OCI-LY3 (cell line): ENCODE data around the gene SDC1.

ENCODE experiments used
- H2AFZ ChIP-seq: fragments of 200-600, 300-600 bp; shearing (Covaris generic); 2 replicates; pipeline ENCODE4 v1.6.0; 2014; ENCODE audit warnings: antibody characterized with exemption, low read depth, low read length
- H3K27ac ChIP-seq: fragments of 200-600, 300-600 bp; sonication (generic); 2 replicates; pipeline ENCODE4 v1.5.1; 2014; ENCODE audit warnings: mild to moderate bottlenecking, low read length, moderate library complexity, mixed read lengths
- H3K27me3 ChIP-seq: fragments of 200-600, 300-600 bp; sonication (generic); 2 replicates; pipeline ENCODE4 v1.6.1; 2014; ENCODE audit warnings: low read depth, low read length, mixed read lengths
- H3K36me3 ChIP-seq: fragments of 200-600, 300-600 bp; sonication (generic); replicated peaks from 2 replicates; pipeline ENCODE3; 2014; ENCODE audit warnings: low read depth, low read length, mixed read lengths
- H3K4me1 ChIP-seq: fragments of 300-600, 200-600 bp; sonication (generic); 2 replicates; pipeline ENCODE4 v1.6.1; 2014; ENCODE audit warnings: low read length, mixed read lengths
- H3K4me2 ChIP-seq: fragments of 200-600, 300-600 bp; sonication (generic); 2 replicates; pipeline ENCODE4 v1.6.1; 2014; ENCODE audit warnings: low read length, mixed read lengths
- H3K4me3 ChIP-seq: fragments of 300-600, 200-600 bp; sonication (generic); 2 replicates; pipeline ENCODE4 v1.5.1; 2014; ENCODE audit warnings: antibody characterized with exemption, mild to moderate bottlenecking, low read length, moderate library complexity
- H3K79me2 ChIP-seq: fragments of 300-600, 200-600 bp; shearing (Covaris generic); 2 replicates; pipeline ENCODE4 v1.6.1; 2014; ENCODE audit warnings: mild to moderate bottlenecking, low read length, mixed read lengths
- H3K9ac ChIP-seq: fragments of 300-600, 200-600 bp; shearing (Covaris generic); 2 replicates; pipeline ENCODE4 v1.6.0; 2014; ENCODE audit warnings: mild to moderate bottlenecking, low read length, moderate library complexity
- H3K9me3 ChIP-seq: fragments of 200-600, 300-600 bp; shearing (Covaris generic); 2 replicates; pipeline ENCODE4 v1.6.1; 2014; ENCODE audit warnings: low read length, mixed read lengths; ENCODE audit not compliant: insufficient read depth
- H4K20me1 ChIP-seq: fragments of 200-600, 300-600 bp; sonication (generic); 2 replicates; pipeline ENCODE4 v1.6.1; 2016; ENCODE audit warnings: low read length, mixed read lengths; ENCODE audit not compliant: insufficient read depth
- CTCF ChIP-seq: fragments of 200-600, 300-600 bp; sonication (generic); IDR thresholded peaks from 2 replicates; pipeline ENCODE4 v1.5.1; 2014; ENCODE audit warnings: antibody characterized with exemption, low read length, low read depth
- EZH2phosphoT487 ChIP-seq: fragments of 200-600 bp; shearing (Covaris generic); IDR thresholded peaks from 2 replicates; pipeline ENCODE4 v1.6.1; 2018; ENCODE audit warnings: antibody characterized with exemption, mixed run types, low read depth

Gene SDC1

GRCh38 chr2:20205915-20206524 is 18.9 kb downstream of the SDC1 start:
- no peak overlapping the region for H3K9ac ChIP-seq
- no peaks in the 10 kb centered on the region for H4K20me1 ChIP-seq
- H3K4me3 ChIP-seq: no peak overlapping the region
- H3K27ac ChIP-seq: no peak overlapping the region
- peaks cover 3% of the 10 kb centered on the region; the same call in 1 of the 2 replicates for H3K4me1 ChIP-seq
- H3K27me3 ChIP-seq: no peaks in the 10 kb centered on the region
- TF ChIP-seq CTCF (no peak), EZH2phosphoT487 (no peak)
- no peak overlapping the region for H2AFZ ChIP-seq
- H3K9me3 ChIP-seq: no peaks in the 10 kb centered on the region
- H3K36me3 ChIP-seq: no peaks in the 10 kb centered on the region
- no peaks in the 10 kb centered on the region for H3K79me2 ChIP-seq
- no peak overlapping the region for H3K4me2 ChIP-seq

GRCh38 chr2:20205069-20205468 is 19.9 kb downstream of the SDC1 start:
- Histone ChIP-seq H2AFZ (no peak overlapping the region), H3K27ac (no peak overlapping the region), H3K36me3 (no peaks in the 10 kb centered on the region), H3K4me1 (peaks cover 3% of the 10 kb centered on the region; the same call in 1 of the 2 replicates), H3K79me2 (no peaks in the 10 kb centered on the region), H3K9me3 (no peaks in the 10 kb centered on the region), H3K4me2 (no peak overlapping the region), H3K27me3 (no peaks in the 10 kb centered on the region), H3K9ac (no peak overlapping the region), H3K4me3 (no peak overlapping the region), H4K20me1 (no peaks in the 10 kb centered on the region)
- TF ChIP-seq EZH2phosphoT487 (no peak), CTCF (no peak)

- H3K36me3 ChIP-seq: no peaks in the 10 kb centered on the region
- H2AFZ ChIP-seq: no peak overlapping the region
- TF ChIP-seq EZH2phosphoT487 (no peak), CTCF (no peak)
- no peak overlapping the region for H3K9ac ChIP-seq
- no peak overlapping the region for H3K4me3 ChIP-seq
- no peaks in the 10 kb centered on the region for H3K9me3 ChIP-seq
- no peak overlapping the region for H3K4me2 ChIP-seq
- H3K27me3 ChIP-seq: no peaks in the 10 kb centered on the region
- peaks cover 3% of the 10 kb centered on the region; the same call in 1 of the 2 replicates for H3K4me1 ChIP-seq
- no peak overlapping the region for H3K27ac ChIP-seq
- no peaks in the 10 kb centered on the region for H3K79me2 ChIP-seq
- H4K20me1 ChIP-seq: no peaks in the 10 kb centered on the region
These were observed 21.3 kb downstream of the SDC1 start for GRCh38 chr2:20203521-20204225.

- Histone ChIP-seq H2AFZ (no peak overlapping the region), H3K4me3 (no peak overlapping the region), H3K9me3 (no peaks in the 10 kb centered on the region), H3K4me2 (no peak overlapping the region), H3K9ac (no peak overlapping the region), H3K36me3 (no peaks in the 10 kb centered on the region), H4K20me1 (no peaks in the 10 kb centered on the region), H3K79me2 (no peaks in the 10 kb centered on the region), H3K4me1 (no peaks in the 10 kb centered on the region), H3K27me3 (no peaks in the 10 kb centered on the region), H3K27ac (no peak overlapping the region)
- TF ChIP-seq CTCF (no peak), EZH2phosphoT487 (no peak)
These were observed 21.9 kb downstream of the SDC1 start for GRCh38 chr2:20203072-20203471.
